GM21576 (cell line): ENCODE measurements around the gene NKX1-2.
"Not testable (repeated sequence)": the region's sequence is repeated elsewhere in the genome, so short reads cannot be mapped to it uniquely, and the experiment has no call there.

Experiments used
- ATAC-seq: cut with Tn5 transposase; IDR thresholded peaks from one replicate; pipeline ENCODE4 v1.9.1; 2021; ENCODE audit warnings: mild to moderate bottlenecking, moderate library complexity; ENCODE audit not compliant: unreplicated experiment

Gene NKX1-2

GRCh38 chr10:124453960-124454610, 4.2 kb upstream of the NKX1-2 start:
- ATAC-seq = no peak

- no peak for ATAC-seq
Observed at GRCh38 chr10:124451276-124451675, 1.4 kb upstream of the NKX1-2 start.

GRCh38 chr10:124450783-124451057, 885 bp upstream of the NKX1-2 start:
- ATAC-seq = no peak

GRCh38 chr10:124449170-124450011, 444 bp downstream of the NKX1-2 start:
- ATAC-seq = no peak

GRCh38 chr10:124448696-124449169, 1.1 kb downstream of the NKX1-2 start:
- no peak for ATAC-seq

- no peak for ATAC-seq
Observed at GRCh38 chr10:124447751-124448466, 1.9 kb downstream of the NKX1-2 start.

- ATAC-seq = no peak
Observed at GRCh38 chr10:124446830-124447750, 2.7 kb downstream of the NKX1-2 start.

GRCh38 chr10:124441694-124442093, 8.1 kb downstream of the NKX1-2 start:
- ATAC-seq = not testable (repeated sequence)

- no peak for ATAC-seq
Observed at GRCh38 chr10:124436191-124436638, 13.6 kb downstream of the NKX1-2 start.

- not testable (repeated sequence) for ATAC-seq
Observed at GRCh38 chr10:124435683-124436082, 14.2 kb downstream of the NKX1-2 start.

- no peak for ATAC-seq
Observed at GRCh38 chr10:124433461-124433860, 16.4 kb downstream of the NKX1-2 start.

- no peak for ATAC-seq
Observed at GRCh38 chr10:124430077-124430476, 19.8 kb downstream of the NKX1-2 start.

GRCh38 chr10:124429576-124429975, 20.3 kb downstream of the NKX1-2 start:
- no peak for ATAC-seq

- no peak for ATAC-seq
Observed at GRCh38 chr10:124428207-124428777, 21.5 kb downstream of the NKX1-2 start.

- ATAC-seq = no peak
Observed at GRCh38 chr10:124425227-124425962, 24.4 kb downstream of the NKX1-2 start.

- ATAC-seq = no peak
Observed at GRCh38 chr10:124423813-124424212, 26.0 kb downstream of the NKX1-2 start.

- ATAC-seq = no peak
Observed at GRCh38 chr10:124422742-124423141, 27.1 kb downstream of the NKX1-2 start.

- no peak for ATAC-seq
Observed at GRCh38 chr10:124420254-124420653, 29.6 kb downstream of the NKX1-2 start.

GRCh38 chr10:124419635-124420034, 30.2 kb downstream of the NKX1-2 start:
- ATAC-seq = no peak
